Fibroblast of skin of left quadriceps (primary cell): Measurements from ENCODE around the gene ZNF425.
A peak's percentile ranks its signal among the peaks of the same experiment; 100 is the strongest.
"Not testable (repeated sequence)": the region's sequence is repeated elsewhere in the genome, so short reads cannot be mapped to it uniquely, and the experiment has no call there.

Source experiments
- DNase-seq, 2 experiments: peaks; one replicate each; pipeline ENCODE4 v3.0.0-alpha.2; 2013; ENCODE audit warnings: low read depth in 2 of 2

ZNF425 gene, protein sequence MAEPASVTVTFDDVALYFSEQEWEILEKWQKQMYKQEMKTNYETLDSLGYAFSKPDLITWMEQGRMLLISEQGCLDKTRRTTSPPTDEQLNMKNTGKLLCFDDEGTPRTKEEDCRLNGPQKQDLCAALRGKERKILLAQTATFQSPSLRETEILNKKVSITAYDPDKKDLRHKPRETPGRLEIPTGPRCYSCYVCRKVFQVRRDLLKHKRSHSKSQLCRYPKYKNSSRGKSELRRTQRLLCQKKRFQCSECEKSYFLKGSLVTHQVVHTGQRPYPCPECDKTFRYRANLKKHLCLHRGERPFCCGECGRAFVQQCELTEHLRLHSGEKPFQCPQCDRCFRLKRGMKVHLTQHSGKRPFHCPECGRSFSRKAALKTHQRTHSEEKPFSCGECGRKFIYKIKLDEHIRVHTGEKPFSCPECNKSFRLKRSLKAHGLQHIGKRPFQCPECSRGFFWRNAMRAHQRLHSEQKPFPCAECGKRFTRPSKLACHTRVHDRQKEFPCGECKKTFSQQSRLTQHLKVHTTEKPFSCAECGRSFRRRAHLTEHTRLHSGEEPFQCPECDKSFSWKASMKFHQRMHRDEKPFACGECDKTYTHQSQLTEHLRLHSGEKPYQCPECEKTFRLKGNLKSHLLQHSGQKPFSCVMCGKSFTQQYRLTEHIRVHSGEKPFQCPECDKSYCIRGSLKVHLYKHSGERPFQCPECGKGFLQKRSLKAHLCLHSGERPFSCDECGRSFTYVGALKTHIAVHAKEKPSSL

GRCh38 chr7:149125863-149126661 lies at the start of gene ZNF425:
TSS of gene ZNF425 (minus strand) at chr7:149126324. CDS start at chr7:149126213, 111 bp downstream.
- peak; percentile 82 for DNase-seq

- no peak for DNase-seq
Measured at GRCh38 chr7:149175150-149175549, 49.0 kb upstream of the ZNF425 start.

DNA sequence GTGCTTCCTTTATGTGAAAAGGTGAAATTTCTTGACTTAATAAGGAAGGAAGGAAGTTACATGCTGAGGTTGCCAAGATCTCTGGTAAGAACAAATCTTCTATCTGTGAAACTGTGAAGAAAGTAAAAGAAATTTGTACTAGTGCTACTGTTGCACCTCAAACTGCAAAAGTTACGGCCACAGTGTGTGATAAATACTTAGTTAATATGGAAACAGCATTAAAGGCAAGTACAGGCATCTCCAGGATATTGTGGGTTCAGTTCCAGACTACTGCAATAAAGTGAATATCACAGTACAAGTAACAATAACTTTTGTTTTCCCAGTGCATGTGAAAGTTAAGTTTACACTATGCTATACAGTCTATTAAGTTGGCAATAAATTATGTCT lies 46.4 kb upstream of the ZNF425 start:
- no peak for DNase-seq

DNA sequence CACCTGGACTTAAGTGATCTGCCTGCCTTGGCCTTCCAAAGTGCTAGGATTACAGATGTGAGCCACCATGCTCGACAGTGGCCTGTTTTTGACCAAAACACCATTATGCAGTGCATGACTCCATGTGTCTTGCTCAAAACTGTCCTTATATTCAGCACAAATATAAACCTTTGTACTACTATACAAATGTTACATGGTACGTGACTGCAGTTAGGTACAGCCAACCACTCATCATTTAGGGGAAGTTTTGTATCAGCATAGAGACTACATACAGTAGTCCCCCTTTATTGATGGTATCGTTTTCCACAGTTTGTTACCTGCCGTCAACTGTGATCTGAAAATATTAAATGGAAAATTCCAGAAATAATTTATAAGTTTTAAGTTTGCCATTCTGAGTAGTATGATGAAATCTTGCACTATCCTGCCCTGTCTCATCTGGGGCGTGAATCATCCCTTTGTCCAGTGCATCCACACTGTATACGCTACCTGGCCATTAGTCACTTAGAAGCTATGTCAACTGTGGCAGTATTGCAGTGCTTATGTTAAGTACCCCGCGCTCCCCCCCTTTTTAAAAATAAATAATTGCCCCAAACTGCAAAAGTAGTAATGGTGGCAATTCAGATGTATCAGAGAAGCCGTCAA lies 45.9 kb upstream of the ZNF425 start:
- no peak for DNase-seq

GRCh38 chr7:149166630-149167352 lies 40.7 kb upstream of the ZNF425 start:
- no peak for DNase-seq

- no peak for DNase-seq
Measured at GRCh38 chr7:149166142-149166541, 40.0 kb upstream of the ZNF425 start.

DNA sequence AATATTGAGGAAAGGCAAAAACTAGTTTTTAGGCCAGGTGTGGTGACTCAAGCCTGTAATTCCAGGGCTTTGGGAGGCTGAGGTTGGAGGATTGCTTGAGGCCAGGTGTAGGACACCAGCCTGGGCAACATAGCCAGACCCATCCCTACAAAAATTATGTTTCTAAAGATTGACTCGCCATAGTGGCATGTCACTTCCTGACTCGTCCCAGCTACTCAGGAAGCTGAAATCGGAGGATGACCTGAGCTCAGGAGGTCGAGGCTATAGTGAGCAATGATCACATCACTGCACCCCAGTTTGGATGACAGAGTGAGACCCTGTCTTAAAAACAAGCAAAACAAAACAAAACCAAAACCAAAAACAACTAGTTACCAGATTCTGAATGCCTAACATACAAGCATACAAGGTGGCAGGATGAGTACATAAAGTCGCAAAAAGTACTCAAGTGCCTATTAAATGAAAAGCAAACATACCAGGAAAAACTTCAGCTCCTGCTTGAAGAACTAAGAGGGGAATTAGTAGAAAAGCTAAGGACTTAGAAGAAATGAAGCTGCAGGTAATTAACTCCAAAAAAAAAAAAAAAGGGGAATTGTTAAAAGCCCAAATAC lies 35.2 kb upstream of the ZNF425 start:
- no peak for DNase-seq

DNA sequence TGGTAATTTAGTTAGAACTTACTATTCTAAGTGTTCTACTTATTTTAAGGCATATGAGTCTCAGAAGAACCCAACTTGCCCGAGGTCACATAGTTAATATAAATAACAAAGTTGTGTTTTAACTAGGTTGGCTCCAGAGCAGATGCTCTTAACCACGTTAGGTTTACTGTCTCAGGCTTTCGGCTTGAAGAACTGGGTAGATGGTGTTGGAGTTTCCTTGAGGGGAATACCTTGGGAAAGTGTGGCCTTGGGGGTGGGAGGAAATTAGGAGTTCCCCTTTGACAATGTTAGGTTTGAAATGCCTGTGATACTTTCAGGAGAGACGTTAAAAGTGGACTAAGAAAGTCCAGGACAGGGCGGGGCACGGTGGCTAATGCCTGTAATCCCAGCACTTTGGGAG lies 30.8 kb upstream of the ZNF425 start:
- DNase-seq: no peak

- DNase-seq: no peak
Measured at GRCh38 chr7:149154056-149154455, 27.9 kb upstream of the ZNF425 start.

DNA sequence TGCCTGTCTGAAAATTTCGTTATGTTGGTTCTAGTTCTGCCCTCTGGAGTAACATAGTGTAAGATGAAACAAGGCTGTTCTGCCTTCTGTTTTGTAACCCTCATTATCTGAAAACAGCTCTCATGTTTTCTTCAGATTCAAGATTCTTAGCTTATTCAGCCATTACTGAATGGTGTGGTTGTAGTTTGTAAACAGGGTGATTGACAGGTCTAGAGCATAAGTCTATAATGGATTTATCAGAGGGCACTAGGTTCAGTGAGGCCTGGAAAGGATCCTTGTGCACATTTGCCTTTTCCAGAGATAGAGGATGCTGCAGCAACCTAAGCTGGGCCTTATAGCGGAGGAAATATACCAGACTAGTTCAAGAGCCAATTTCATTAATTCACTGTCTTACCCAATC lies 27.2 kb upstream of the ZNF425 start:
- DNase-seq: no peak

DNA sequence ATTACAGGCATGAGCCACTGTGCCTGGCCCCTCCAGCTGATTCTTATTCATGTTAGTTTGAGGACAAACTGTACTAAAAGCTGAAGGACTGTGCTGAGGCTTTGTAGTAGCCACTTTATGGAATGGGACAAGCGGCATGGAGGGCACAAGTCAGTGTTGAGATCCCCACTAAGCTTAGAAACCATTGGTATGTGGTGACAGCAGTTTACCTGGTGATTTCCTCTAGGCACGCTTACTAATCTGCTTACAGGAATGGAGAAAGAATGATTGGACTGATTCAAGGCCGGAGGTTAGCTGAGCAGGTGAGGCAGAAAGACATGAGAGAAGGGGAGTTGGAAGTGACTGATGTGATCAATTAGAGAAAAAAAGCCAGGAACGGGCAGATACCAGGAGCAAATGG lies 24.9 kb upstream of the ZNF425 start:
- DNase-seq: no peak

- no peak for DNase-seq
Measured at GRCh38 chr7:149147752-149148653, 21.9 kb upstream of the ZNF425 start.

GRCh38 chr7:149147072-149147751 lies 21.1 kb upstream of the ZNF425 start, which contains the start of gene ZNF398:
TSS of gene ZNF398 (plus strand) at chr7:149147453. CDS start at chr7:149147743, 290 bp downstream.
- DNase-seq: peak; percentile 50 to 55

GRCh38 chr7:149145031-149145845 lies 19.1 kb upstream of the ZNF425 start:
- DNase-seq: no peak

GRCh38 chr7:149144436-149144922 lies 18.4 kb upstream of the ZNF425 start:
- not testable (repeated sequence) for DNase-seq

DNA sequence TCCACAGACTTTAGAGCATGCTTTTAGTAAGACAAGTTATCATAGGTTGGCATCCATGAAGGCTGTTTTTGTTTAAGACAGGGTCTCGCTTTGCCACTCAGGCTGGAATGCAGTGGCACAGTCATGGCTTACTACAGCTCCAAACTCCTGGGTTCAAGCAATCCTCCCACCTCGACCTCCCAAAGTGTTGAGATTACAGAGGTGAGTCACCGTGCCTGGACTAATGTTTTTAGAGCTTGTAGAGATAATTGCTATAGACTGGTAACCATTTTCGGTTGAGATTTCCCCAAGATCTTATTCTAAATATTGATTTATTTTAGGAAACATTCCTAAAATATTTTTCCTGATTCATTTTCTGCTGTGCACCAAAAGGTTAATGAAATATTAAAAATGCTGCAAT lies 15.8 kb upstream of the ZNF425 start:
- no peak for DNase-seq

DNA sequence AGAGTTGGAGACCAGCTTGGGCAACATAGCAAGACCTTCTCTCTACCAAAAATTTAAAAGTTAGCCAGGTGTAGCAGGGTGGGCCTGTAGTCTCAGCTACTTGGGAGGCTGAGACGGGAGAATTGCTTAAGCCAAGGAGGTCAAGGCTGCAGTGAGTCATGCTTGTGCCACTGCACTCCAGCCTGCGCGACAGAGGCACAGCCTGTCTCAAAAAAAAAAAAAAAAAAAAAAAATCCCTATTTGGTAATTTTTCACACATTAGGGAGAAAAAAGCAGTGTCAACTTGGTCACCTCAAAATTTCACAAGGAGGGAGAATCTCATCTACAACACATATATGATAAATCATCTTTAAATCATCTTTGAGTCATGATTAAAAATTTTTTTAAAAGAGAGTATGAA lies 14.7 kb upstream of the ZNF425 start:
- DNase-seq: no peak

DNA sequence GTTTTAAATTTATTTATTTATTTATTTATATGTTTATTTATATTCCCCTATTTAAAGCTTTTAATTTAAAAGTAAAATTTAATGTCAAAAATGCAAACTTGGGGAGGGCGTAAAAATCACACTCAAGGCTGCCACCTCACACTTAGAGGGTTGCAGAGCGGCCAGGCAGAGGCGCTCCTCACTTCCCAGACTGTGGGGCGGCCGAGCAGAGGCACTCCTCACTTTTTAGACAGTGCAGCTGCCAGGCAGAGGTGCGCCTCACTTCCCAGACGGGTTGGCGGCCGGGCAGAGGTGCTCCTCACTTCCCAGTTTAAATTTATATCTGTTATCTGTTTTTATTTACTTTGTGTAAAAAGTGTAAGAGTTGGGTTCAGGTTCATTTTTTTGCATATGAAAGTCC lies 10.0 kb upstream of the ZNF425 start:
- DNase-seq: no peak
